MM.1S (cell line): ENCODE results near the gene ALS2.

Experiments used
- DNase-seq: peaks from one replicate; pipeline ENCODE4 v3.0.0-alpha.2; 2015
- H2AFZ ChIP-seq: fragments of 300-600 bp; sonication (generic); 2 replicates; pipeline ENCODE4 v1.6.0; 2016; ENCODE audit warnings: antibody characterized with exemption, low read length
- H3F3A ChIP-seq: fragments of 300-600 bp; sonication (generic); 2 replicates; pipeline ENCODE4 v1.6.1; 2016; ENCODE audit warnings: mild to moderate bottlenecking, antibody characterized with exemption, low read length, moderate library complexity, mixed read lengths; ENCODE audit not compliant: insufficient read depth
- H3K27ac ChIP-seq: fragments of 300-600 bp; sonication (generic); 2 replicates; pipeline ENCODE4 v1.5.1; 2016; ENCODE audit warnings: mild to moderate bottlenecking, low read length
- H3K27me3 ChIP-seq: fragments of 300-600 bp; sonication (generic); replicated peaks from 2 replicates; pipeline ENCODE4 v1.6.0; 2016; ENCODE audit warnings: low read length; ENCODE audit not compliant: insufficient read depth
- H3K36me3 ChIP-seq: fragments of 300-600 bp; sonication (generic); replicated peaks from 2 replicates; pipeline ENCODE4 v1.6.1; 2016; ENCODE audit warnings: mild to moderate bottlenecking, low read length, mixed read lengths; ENCODE audit not compliant: insufficient read depth
- H3K4me1 ChIP-seq: fragments of 300-600 bp; sonication (generic); 2 replicates; pipeline ENCODE4 v1.6.1; 2016; ENCODE audit warnings: low read length, mixed read lengths
- H3K4me2 ChIP-seq: fragments of 300-600 bp; sonication (generic); 2 replicates; pipeline ENCODE4 v1.6.0; 2016; ENCODE audit warnings: low read depth, low read length
- H3K4me3 ChIP-seq: fragments of 300-600 bp; sonication (generic); 2 replicates; pipeline ENCODE4 v1.5.1; 2016; ENCODE audit warnings: low read length, mixed read lengths
- H3K79me2 ChIP-seq: fragments of 300-600 bp; sonication (generic); 2 replicates; pipeline ENCODE4 v1.6.1; 2016; ENCODE audit warnings: mixed run types, low read length, mixed read lengths
- H3K9ac ChIP-seq: fragments of 300-600 bp; sonication (generic); 2 replicates; pipeline ENCODE4 v1.6.1; 2016; ENCODE audit warnings: low read length, mixed read lengths
- H3K9me2 ChIP-seq: fragments of 300-600 bp; sonication (generic); replicated peaks from 2 replicates; pipeline ENCODE4 v1.6.1; 2016; ENCODE audit warnings: mild to moderate bottlenecking, low read length, mixed read lengths; ENCODE audit not compliant: insufficient read depth
- H3K9me3 ChIP-seq: fragments of 300-600 bp; sonication (generic); replicated peaks from 2 replicates; pipeline ENCODE4 v1.6.1; 2016; ENCODE audit warnings: mild to moderate bottlenecking, low read length, mixed read lengths; ENCODE audit not compliant: insufficient read depth
- H4K20me1 ChIP-seq: fragments of 300-600 bp; sonication (generic); 2 replicates; pipeline ENCODE4 v1.6.1; 2016; ENCODE audit warnings: mild to moderate bottlenecking, low read length, moderate library complexity, mixed read lengths; ENCODE audit not compliant: insufficient read depth
- EZH2 ChIP-seq: fragments of 300-600 bp; sonication (generic); optimal IDR thresholded peaks from 2 replicates; pipeline ENCODE3; 2017; ENCODE audit warnings: low read depth, mild to moderate bottlenecking, antibody characterized with exemption, low read length, mixed read lengths
- EZH2phosphoT487 ChIP-seq: fragments of 300-600 bp; sonication (generic); IDR thresholded peaks from 2 replicates; pipeline ENCODE4 v1.6.1; 2018; ENCODE audit warnings: antibody characterized with exemption, low read length
- TF ChIP-seq, protein P1 (sequence below): fragments of 300-600 bp; sonication (generic); IDR thresholded peaks from 2 replicates; pipeline ENCODE4 v1.5.1; 2016; ENCODE audit warnings: antibody characterized with exemption, low read length, mixed read lengths

Gene ALS2

DNA sequence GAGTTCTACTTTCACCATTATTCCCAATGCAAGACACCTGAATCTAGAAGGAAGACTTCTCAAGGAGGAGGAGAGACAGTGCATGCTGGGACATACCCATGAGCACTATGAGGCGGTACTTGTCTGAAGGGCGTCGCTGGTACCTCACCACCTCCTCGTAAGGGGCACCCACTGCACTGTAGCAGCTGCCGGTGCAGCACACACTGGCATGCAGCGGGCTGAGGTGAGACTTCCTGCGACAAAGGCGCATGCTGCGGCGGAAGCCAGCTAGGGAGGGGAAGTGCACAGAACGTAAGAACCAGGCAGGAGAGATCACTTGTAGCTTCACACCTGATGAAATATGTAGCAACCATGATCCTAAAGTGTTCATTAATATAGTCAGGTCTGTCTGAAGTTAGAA lies 124.6 kb downstream of the ALS2 start:
- Histone ChIP-seq H3K4me2 (no peak overlapping the region), H3F3A (no peaks in the 10 kb centered on the region), H3K9me2 (no peaks in the 10 kb centered on the region), H4K20me1 (no peaks in the 10 kb centered on the region), H3K4me3 (no peak overlapping the region), H3K27ac (no peak overlapping the region), H3K79me2 (no peaks in the 10 kb centered on the region), H3K9me3 (no peaks in the 10 kb centered on the region), H3K36me3 (no peaks in the 10 kb centered on the region), H2AFZ (no peak overlapping the region), H3K9ac (no peak overlapping the region), H3K4me1 (no peaks in the 10 kb centered on the region), H3K27me3 (no peaks in the 10 kb centered on the region)
- TF ChIP-seq EZH2, result no peak
- TF ChIP-seq, protein P1, sequence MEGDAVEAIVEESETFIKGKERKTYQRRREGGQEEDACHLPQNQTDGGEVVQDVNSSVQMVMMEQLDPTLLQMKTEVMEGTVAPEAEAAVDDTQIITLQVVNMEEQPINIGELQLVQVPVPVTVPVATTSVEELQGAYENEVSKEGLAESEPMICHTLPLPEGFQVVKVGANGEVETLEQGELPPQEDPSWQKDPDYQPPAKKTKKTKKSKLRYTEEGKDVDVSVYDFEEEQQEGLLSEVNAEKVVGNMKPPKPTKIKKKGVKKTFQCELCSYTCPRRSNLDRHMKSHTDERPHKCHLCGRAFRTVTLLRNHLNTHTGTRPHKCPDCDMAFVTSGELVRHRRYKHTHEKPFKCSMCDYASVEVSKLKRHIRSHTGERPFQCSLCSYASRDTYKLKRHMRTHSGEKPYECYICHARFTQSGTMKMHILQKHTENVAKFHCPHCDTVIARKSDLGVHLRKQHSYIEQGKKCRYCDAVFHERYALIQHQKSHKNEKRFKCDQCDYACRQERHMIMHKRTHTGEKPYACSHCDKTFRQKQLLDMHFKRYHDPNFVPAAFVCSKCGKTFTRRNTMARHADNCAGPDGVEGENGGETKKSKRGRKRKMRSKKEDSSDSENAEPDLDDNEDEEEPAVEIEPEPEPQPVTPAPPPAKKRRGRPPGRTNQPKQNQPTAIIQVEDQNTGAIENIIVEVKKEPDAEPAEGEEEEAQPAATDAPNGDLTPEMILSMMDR, result no peak
- no peak for TF ChIP-seq EZH2phosphoT487
- DNase-seq, result no peak

DNA sequence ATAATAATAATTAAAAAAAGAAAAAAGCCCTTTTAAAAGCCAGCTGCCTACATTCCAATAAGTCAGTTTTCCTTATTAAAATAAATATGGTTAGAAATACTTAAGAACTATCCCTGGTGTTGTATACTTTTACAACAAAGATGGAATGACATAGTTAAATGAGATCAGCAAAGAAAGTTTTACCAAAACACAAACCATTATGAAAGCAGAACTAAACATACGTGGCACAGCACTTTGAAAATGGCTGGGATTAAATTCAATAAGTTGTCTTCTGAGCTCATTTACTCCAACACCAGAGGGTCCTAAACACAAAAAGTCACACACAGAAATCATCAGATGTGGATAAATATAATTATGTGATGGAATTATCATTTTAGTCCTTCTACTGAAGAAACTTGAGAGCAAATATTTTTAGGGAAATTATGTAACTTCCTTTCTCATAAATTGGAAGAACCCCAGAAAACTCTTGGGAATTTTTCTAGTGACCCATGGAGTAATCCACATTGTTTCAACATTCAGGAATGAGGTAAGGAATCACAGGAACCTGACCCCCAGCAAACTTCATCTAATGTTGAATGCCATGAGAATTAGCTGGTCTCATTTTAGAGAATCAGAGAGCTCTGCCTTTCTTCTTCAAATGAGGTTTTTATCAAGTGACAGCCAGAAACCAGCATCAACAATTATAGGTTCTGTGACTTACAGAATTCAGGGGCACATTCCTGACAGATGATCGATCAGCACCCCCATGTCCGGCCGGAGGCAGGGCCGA lies 125.9 kb downstream of the ALS2 start:
- H3K36me3 ChIP-seq, result no peaks in the 10 kb centered on the region
- TF ChIP-seq EZH2phosphoT487 (no peak), EZH2 (no peak)
- TF ChIP-seq, protein P1, result no peak
- no peaks in the 10 kb centered on the region for H3K4me1 ChIP-seq
- H3K79me2 ChIP-seq, result no peaks in the 10 kb centered on the region
- no peak overlapping the region for H3K9ac ChIP-seq
- no peaks in the 10 kb centered on the region for H3F3A ChIP-seq
- no peaks in the 10 kb centered on the region for H3K27me3 ChIP-seq
- H3K4me3 ChIP-seq, result no peak overlapping the region
- H3K9me2 ChIP-seq, result no peaks in the 10 kb centered on the region
- no peaks in the 10 kb centered on the region for H3K9me3 ChIP-seq
- H4K20me1 ChIP-seq, result no peaks in the 10 kb centered on the region
- DNase-seq, result no peak
- no peak overlapping the region for H3K4me2 ChIP-seq
- H2AFZ ChIP-seq, result no peak overlapping the region
- H3K27ac ChIP-seq, result no peak overlapping the region

DNA sequence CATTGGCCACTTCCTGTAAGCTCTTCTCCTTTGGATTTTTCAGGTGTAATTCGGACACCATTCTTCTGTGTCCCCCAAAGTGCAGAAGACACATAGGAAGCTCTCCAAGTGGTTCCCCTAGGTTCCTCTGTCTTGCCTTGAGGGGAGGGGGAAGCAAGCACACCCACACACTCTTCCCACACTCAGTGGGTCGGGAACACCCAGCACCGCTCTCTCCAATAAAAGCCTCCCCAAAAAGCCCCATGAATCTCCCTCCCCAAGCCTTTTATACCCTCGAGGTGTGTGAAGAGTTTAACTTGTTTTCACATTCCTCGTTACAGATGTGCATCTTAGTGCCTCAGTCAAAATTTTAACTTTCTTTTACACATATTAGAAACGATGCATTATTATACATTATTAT lies 127.5 kb downstream of the ALS2 start:
- no peak overlapping the region for H3K4me2 ChIP-seq

More for the DNA sequence above, 127.5 kb downstream of the ALS2 start:
- TF ChIP-seq, protein P1, result no peak
- TF ChIP-seq EZH2phosphoT487 (no peak), EZH2 (no peak)
- Histone ChIP-seq H3K27me3 (no peaks in the 10 kb centered on the region), H3K9me3 (no peaks in the 10 kb centered on the region), H3K36me3 (no peaks in the 10 kb centered on the region), H3F3A (no peaks in the 10 kb centered on the region), H3K9ac (no peak overlapping the region), H3K4me1 (no peaks in the 10 kb centered on the region), H3K4me3 (no peak overlapping the region), H3K27ac (no peak overlapping the region), H3K9me2 (no peaks in the 10 kb centered on the region), H3K79me2 (no peaks in the 10 kb centered on the region), H2AFZ (no peak overlapping the region), H4K20me1 (no peaks in the 10 kb centered on the region)
- no peak for DNase-seq
